Measurements from ENCODE around the gene CFLAR. TPM values are rescaled to one million over a fixed set of nuclear protein-coding genes. Genes with fewer than 3 reads are reported as not detected.

The CFLAR gene
- total and polyA plus RNA-seq, 2 of the 13 experiments (the other 11 are each of a cell fraction or from before 2014, with no cell fraction given), result 43.8 to 92.1 TPM

GRCh38 chr2:201107624-201108023 is 8.3 kb upstream of the CFLAR start (continued):
- TF ChIP-seq FOXP1 (IDR thresholded peaks at IDR 0.05) (peak; percentile 26; the same call in 1 of the 2 replicates), FOXP1 (CRISPR knock-in tag; IDR thresholded peaks at IDR 0.05) (peak; percentile 43; the same call in 1 of the 2 replicates), ZBTB38 (CRISPR knock-in tag; IDR thresholded peaks at IDR 0.05) (peak; percentile 29; the same call in 1 of the 2 replicates), SOX6 (IDR thresholded peaks at IDR 0.05) (no peak), SOX6 (CRISPR knock-in tag; IDR thresholded peaks at IDR 0.05) (peak; percentile 24; the same call in 1 of the 2 replicates)

DNA sequence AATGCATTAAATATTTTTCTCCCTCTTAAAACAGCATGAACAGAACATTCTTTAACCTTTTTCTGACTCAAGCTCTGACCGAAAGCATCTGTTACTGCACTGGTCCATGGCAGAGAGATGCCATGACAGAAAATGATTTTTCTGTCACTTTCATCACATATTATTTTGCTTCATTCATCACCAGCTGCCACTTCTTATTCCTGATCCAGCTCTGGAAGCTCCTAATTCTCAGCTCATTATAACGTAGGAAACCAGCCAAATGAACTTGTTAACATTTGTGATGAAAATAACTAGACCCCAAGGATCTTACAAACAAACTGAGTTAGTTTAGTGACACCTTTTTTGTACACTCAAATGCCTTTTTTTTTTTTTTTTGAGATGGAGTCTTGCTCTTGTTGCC is 7.6 kb upstream of the CFLAR start:
- intact Hi-C loops (cut with micrococcal nuclease; ENCODE audit: unreplicated experiment) (no loop called here), in situ Hi-C loops (cut with HindIII; ENCODE audit: extremely low pct_ligation_motif_present, low pct_unique_long_range_greater_than_20kb) (no loop called here)
- H3K9me3 ChIP-seq (ENCODE audit: low read length), result no peaks in the 10 kb centered on the region
- H3K27me3 ChIP-seq (ENCODE audit: control insufficient read depth in 1 of 2, insufficient read depth in 2 of 2, low read length in 2 of 2), result no peaks in the 10 kb centered on the region
- no peak overlapping the region for H2AFZ ChIP-seq (ENCODE audit: low read length)
- WGBS (ENCODE audit: low lambda C conversion rate), result 98% methylated on average over 2 of the region's 2 CpGs
- no peaks in the 10 kb centered on the region for H4K20me1 ChIP-seq (ENCODE audit: insufficient read depth, low read length)
- H3K4me3 ChIP-seq (replicated peaks in 1 of 3; ENCODE audit: insufficient read depth in 1 of 3, low read depth in 2 of 3, low read length in 3 of 3), result no peak overlapping the region
- H3K27ac ChIP-seq (ENCODE audit: extremely low read length, insufficient read depth, low read length), result no peak overlapping the region
- no peak overlapping the region for H3K9ac ChIP-seq (ENCODE audit: insufficient read depth, low read depth, low read length)
- ATAC-seq (no peak), FAIRE-seq (no peak), DNase-seq (ENCODE audit: low spot score) (no peak)
- no TSS peak for BruUV-seq (replicated peaks)
- ChIA-PET CTCF (ENCODE audit: low intra/inter-chr PET ratio, low total read pairs) (no interaction called here), POLR2A (interaction anchor here (1.6 kb wide), 1 partner anchor 8 kb away, joined by 11 read pairs; the partner anchor contains the start of gene CFLAR)
- peaks cover 34% of the 10 kb centered on the region for H3K4me1 ChIP-seq (ENCODE audit: insufficient read depth, low read length)
- H3K79me2 ChIP-seq (ENCODE audit: insufficient read depth, low read length), result no peaks in the 10 kb centered on the region
- H3K36me3 ChIP-seq (replicated peaks in 1 of 2; ENCODE audit: control insufficient read depth in 1 of 2, insufficient read depth in 2 of 2, low read length in 2 of 2), result no peaks in the 10 kb centered on the region
- H3K4me2 ChIP-seq (ENCODE audit: low read depth, low read length), result no peak overlapping the region
- TF ChIP-seq SCMH1 (CRISPR knock-in tag; IDR thresholded peaks at IDR 0.05; ENCODE audit: borderline replicate concordance) (no peak), ASH2L (IDR thresholded peaks at IDR 0.05; ENCODE audit: insufficient read length, low read depth, low read length) (no peak), NFRKB (IDR thresholded peaks at IDR 0.05) (no peak), ZBTB3 (CRISPR knock-in tag; IDR thresholded peaks at IDR 0.05; ENCODE audit: borderline replicate concordance, low read depth) (no peak), FOXP1 (IDR thresholded peaks at IDR 0.05) (no peak), FOXP1 (CRISPR knock-in tag; IDR thresholded peaks at IDR 0.05) (no peak), LBX2 (CRISPR knock-in tag; IDR thresholded peaks at IDR 0.05; ENCODE audit: borderline replicate concordance) (no peak), DDIT3 (CRISPR knock-in tag; IDR thresholded peaks at IDR 0.05) (no peak), GABPB1 (CRISPR knock-in tag; IDR thresholded peaks at IDR 0.05) (no peak), ZNF136 (CRISPR knock-in tag; IDR thresholded peaks at IDR 0.05; ENCODE audit: low read depth) (no peak), ZNF75D (CRISPR knock-in tag; IDR thresholded peaks at IDR 0.05; ENCODE audit: borderline replicate concordance) (no peak), ZNF772 (CRISPR knock-in tag; IDR thresholded peaks at IDR 0.05) (no peak)
- TF ChIP-seq, protein P1, sequence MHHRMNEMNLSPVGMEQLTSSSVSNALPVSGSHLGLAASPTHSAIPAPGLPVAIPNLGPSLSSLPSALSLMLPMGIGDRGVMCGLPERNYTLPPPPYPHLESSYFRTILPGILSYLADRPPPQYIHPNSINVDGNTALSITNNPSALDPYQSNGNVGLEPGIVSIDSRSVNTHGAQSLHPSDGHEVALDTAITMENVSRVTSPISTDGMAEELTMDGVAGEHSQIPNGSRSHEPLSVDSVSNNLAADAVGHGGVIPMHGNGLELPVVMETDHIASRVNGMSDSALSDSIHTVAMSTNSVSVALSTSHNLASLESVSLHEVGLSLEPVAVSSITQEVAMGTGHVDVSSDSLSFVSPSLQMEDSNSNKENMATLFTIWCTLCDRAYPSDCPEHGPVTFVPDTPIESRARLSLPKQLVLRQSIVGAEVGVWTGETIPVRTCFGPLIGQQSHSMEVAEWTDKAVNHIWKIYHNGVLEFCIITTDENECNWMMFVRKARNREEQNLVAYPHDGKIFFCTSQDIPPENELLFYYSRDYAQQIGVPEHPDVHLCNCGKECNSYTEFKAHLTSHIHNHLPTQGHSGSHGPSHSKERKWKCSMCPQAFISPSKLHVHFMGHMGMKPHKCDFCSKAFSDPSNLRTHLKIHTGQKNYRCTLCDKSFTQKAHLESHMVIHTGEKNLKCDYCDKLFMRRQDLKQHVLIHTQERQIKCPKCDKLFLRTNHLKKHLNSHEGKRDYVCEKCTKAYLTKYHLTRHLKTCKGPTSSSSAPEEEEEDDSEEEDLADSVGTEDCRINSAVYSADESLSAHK (CRISPR knock-in tag; IDR thresholded peaks at IDR 0.05; ENCODE audit: borderline replicate concordance), result no peak
- TF ChIP-seq, protein P2, sequence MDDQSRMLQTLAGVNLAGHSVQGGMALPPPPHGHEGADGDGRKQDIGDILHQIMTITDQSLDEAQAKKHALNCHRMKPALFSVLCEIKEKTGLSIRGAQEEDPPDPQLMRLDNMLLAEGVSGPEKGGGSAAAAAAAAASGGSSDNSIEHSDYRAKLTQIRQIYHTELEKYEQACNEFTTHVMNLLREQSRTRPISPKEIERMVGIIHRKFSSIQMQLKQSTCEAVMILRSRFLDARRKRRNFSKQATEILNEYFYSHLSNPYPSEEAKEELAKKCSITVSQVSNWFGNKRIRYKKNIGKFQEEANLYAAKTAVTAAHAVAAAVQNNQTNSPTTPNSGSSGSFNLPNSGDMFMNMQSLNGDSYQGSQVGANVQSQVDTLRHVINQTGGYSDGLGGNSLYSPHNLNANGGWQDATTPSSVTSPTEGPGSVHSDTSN (CRISPR knock-in tag; IDR thresholded peaks at IDR 0.05; ENCODE audit: borderline replicate concordance), result no peak
- TF ChIP-seq, protein P3, sequence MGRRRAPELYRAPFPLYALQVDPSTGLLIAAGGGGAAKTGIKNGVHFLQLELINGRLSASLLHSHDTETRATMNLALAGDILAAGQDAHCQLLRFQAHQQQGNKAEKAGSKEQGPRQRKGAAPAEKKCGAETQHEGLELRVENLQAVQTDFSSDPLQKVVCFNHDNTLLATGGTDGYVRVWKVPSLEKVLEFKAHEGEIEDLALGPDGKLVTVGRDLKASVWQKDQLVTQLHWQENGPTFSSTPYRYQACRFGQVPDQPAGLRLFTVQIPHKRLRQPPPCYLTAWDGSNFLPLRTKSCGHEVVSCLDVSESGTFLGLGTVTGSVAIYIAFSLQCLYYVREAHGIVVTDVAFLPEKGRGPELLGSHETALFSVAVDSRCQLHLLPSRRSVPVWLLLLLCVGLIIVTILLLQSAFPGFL (CRISPR knock-in tag; IDR thresholded peaks at IDR 0.05), result no peak
